HepG2 (cell line): ENCODE results near the gene FKBP8. TPM values are rescaled to one million over a fixed set of nuclear protein-coding genes. Genes with fewer than 3 reads are reported as not detected.

Experiments
- AFF4 ChIP-seq: sonication (generic); formaldehyde crosslinking; IDR thresholded peaks from 2 replicates; pipeline ENCODE4 v1.4.0; 2020; ENCODE audit warnings: missing genetic modification reagents
- BCL6 ChIP-seq: IDR thresholded peaks from 2 replicates; pipeline ENCODE4 v1.6.1; 2016; ENCODE audit warnings: missing genetic modification reagents, missing compliant biosample characterization
- FOXO1 ChIP-seq: sonication (generic); formaldehyde crosslinking; IDR thresholded peaks from 2 replicates; pipeline ENCODE4 v1.4.0; 2020; ENCODE audit warnings: missing genetic modification reagents
- GMEB2 ChIP-seq: IDR thresholded peaks from 2 replicates; pipeline ENCODE4 v1.6.1; 2016; ENCODE audit warnings: missing biosample characterization, missing genetic modification reagents, low read depth
- PAWR ChIP-seq: sonication (generic); formaldehyde crosslinking; IDR thresholded peaks from 2 replicates; pipeline ENCODE4 v1.4.0; 2020; ENCODE audit warnings: missing genetic modification reagents, mild to moderate bottlenecking, borderline replicate concordance
- RFX3 ChIP-seq: IDR thresholded peaks from 2 replicates; pipeline ENCODE4 v1.6.1; 2016; ENCODE audit warnings: missing biosample characterization, missing genetic modification reagents
- RFXAP ChIP-seq: sonication (generic); formaldehyde crosslinking; IDR thresholded peaks from 2 replicates; pipeline ENCODE4 v1.4.0; 2020; ENCODE audit warnings: missing genetic modification reagents, borderline replicate concordance
- SCMH1 ChIP-seq: sonication (generic); formaldehyde crosslinking; IDR thresholded peaks from 2 replicates; pipeline ENCODE4 v1.9.0; 2021; ENCODE audit warnings: missing genetic modification reagents, mild to moderate bottlenecking, borderline replicate concordance
- SIN3B ChIP-seq: fragments of 150-350 bp; IDR thresholded peaks from 2 replicates; pipeline ENCODE4 v1.6.1; 2014; ENCODE audit warnings: low read length
- SKIL ChIP-seq: sonication (generic); formaldehyde crosslinking; IDR thresholded peaks from 2 replicates; pipeline ENCODE4 v1.8.0; 2022; ENCODE audit warnings: missing genetic modification reagents, mild to moderate bottlenecking, moderate library complexity, borderline replicate concordance
- SMC3 ChIP-seq: IDR thresholded peaks from 2 replicates; pipeline ENCODE4 v1.6.1; 2011; ENCODE audit warnings: low read length, improper control_type of control experiment
- ZBTB49 ChIP-seq: sonication (generic); formaldehyde crosslinking; IDR thresholded peaks from 2 replicates; pipeline ENCODE4 v1.4.0; 2020; ENCODE audit warnings: missing genetic modification reagents, borderline replicate concordance
- ZIK1 ChIP-seq: sonication (generic); formaldehyde crosslinking; IDR thresholded peaks from 2 replicates; pipeline ENCODE4 v1.5.0; 2020; ENCODE audit warnings: mild to moderate bottlenecking, low read depth, missing genetic modification reagents, borderline replicate concordance
- ZNF296 ChIP-seq: sonication (generic); formaldehyde crosslinking; conservative IDR thresholded peaks from 2 replicates; pipeline ENCODE4 v1.5.0; 2020; ENCODE audit warnings: mild to moderate bottlenecking, missing genetic modification reagents
- ZNF552 ChIP-seq: sonication (generic); formaldehyde crosslinking; IDR thresholded peaks from 2 replicates; pipeline ENCODE4 v1.9.0; 2022; ENCODE audit warnings: missing genetic modification reagents, mild to moderate bottlenecking, borderline replicate concordance
- ZNF577 ChIP-seq: sonication (generic); formaldehyde crosslinking; IDR thresholded peaks from 2 replicates; pipeline ENCODE4 v1.4.0; 2020; ENCODE audit warnings: mild to moderate bottlenecking, low read depth, missing genetic modification reagents, borderline replicate concordance
- ZNF580 ChIP-seq: IDR thresholded peaks from 2 replicates; pipeline ENCODE4 v1.6.1; 2016; ENCODE audit warnings: low read depth, borderline replicate concordance
- ZSCAN22 ChIP-seq: sonication (generic); formaldehyde crosslinking; IDR thresholded peaks from 2 replicates; pipeline ENCODE4 v1.4.0; 2020; ENCODE audit warnings: mild to moderate bottlenecking, missing genetic modification reagents
- polyA plus RNA-seq, 8 experiments: library from polyadenylated mRNA; depleted of rRNA in 3 of 8; stranded (reverse) in 7 of 8; unstranded in 1 of 8; fragments of >200 nt; fragmentation: Illumina TruSeq in 4 of 8; extraction: Trizol in 4 of 8; gene quantifications; 2 replicates each; pipeline versions ENCODE4 v1.2.1 to v1.2.3, GENCODE V29; 2011 to 2016; ENCODE audit warnings: low read depth in 4 of 8, missing spikeins in 1 of 8, mixed read lengths in 1 of 8; ENCODE audit not compliant: insufficient read depth in 1 of 8
- total RNA-seq, 5 experiments: library from RNA; depleted of rRNA; stranded (reverse); fragments of >200 nt; fragmentation: Illumina TruSeq; extraction: Trizol; gene quantifications; 2 replicates each; pipeline ENCODE4 v1.2.3, GENCODE V29; 2016; ENCODE audit warnings: low read depth in 1 of 5

The FKBP8 gene
- total and polyA plus RNA-seq, 2 of the 13 experiments (the other 11 are each of a cell fraction or from before 2014, with no cell fraction given): 81.7 to 93.9 TPM

GRCh38 chr19:18589380-18590272, 46.3 kb upstream of the FKBP8 start (continued):
- no peak for TF ChIP-seq SMC3
- TF ChIP-seq RFX3 (CRISPR knock-in tag): no peak
- TF ChIP-seq PAWR (CRISPR knock-in tag): no peak
- TF ChIP-seq ZBTB49 (CRISPR knock-in tag): no peak
- peak; percentile 92; the same call in 1 of the 2 replicates for TF ChIP-seq ZNF296 (CRISPR knock-in tag)
- peak; percentile 71 for TF ChIP-seq FOXO1 (CRISPR knock-in tag)
- peak; percentile 96 for TF ChIP-seq ZIK1 (CRISPR knock-in tag)
- TF ChIP-seq ZNF580 (CRISPR knock-in tag): no peak; the same call in 1 of the 2 replicates
- no peak for TF ChIP-seq ZNF577
- TF ChIP-seq SIN3B: no peak
- peak; percentile 96; the same call in 1 of the 2 replicates for TF ChIP-seq ZNF552
- TF ChIP-seq AFF4 (CRISPR knock-in tag): no peak
- peak; percentile 88; the same call in 1 of the 2 replicates for TF ChIP-seq RFXAP
- TF ChIP-seq ZSCAN22 (CRISPR knock-in tag): no peak; the same call in 1 of the 2 replicates
- TF ChIP-seq SKIL (CRISPR knock-in tag): 0 out of 2 replicates have a peak, but pooled peaks have one; percentile 9
- peak; percentile 51; the same call in 1 of the 2 replicates for TF ChIP-seq BCL6
- TF ChIP-seq SCMH1 (CRISPR knock-in tag): no peak
- no peak for TF ChIP-seq GMEB2 (CRISPR knock-in tag)
